ENCODE measurements around the gene CDKL1.

GRCh38 chr14:50417853-50418252 is 21.2 kb upstream of the CDKL1 start:
- TF ChIP-seq EZH2 (IDR thresholded peaks at IDR 0.05; ENCODE audit: insufficient read depth, poor library complexity, severe bottlenecking) (no peak), EZH2phosphoT487 (IDR thresholded peaks at IDR 0.05; ENCODE audit: insufficient read depth, low read depth) (no peak)

All from GM23248 (cell line).